Uterus (tissue), 4 donors: ENCODE data around the gene RIMKLB. TPM values are rescaled to one million over a fixed set of nuclear protein-coding genes. Genes with fewer than 3 reads are reported as not detected.

ENCODE experiments used
- DNase-seq, 2 donors: peaks; one replicate each; pipeline ENCODE4 v3.0.0-alpha.2; 2019 to 2020
- H3K27ac ChIP-seq, 2 donors: fragments of 200-600 bp; sonication (generic); 1 replicate in 1 of 2; 2 replicates in 1 of 2; pipeline ENCODE4 v1.5.1; 2016 to 2018
- H3K27me3 ChIP-seq, 2 donors: fragments of 200-600 bp; sonication (generic); one replicate each; pipeline ENCODE4 v1.5.1; 2018 to 2019; ENCODE audit warnings: control low read depth in 1 of 2
- H3K36me3 ChIP-seq, 2 donors: fragments of 200-600 bp; sonication (generic); one replicate each; pipeline ENCODE4 v1.5.1; 2019; ENCODE audit warnings: control low read depth in 1 of 2
- H3K4me1 ChIP-seq, 2 donors: fragments of 200-600 bp; sonication (generic); one replicate each; pipeline ENCODE4 v1.5.1; 2018 to 2019; ENCODE audit warnings: control low read depth in 1 of 2
- H3K4me3 ChIP-seq, 2 donors: fragments of 200-600 bp; sonication (generic); 1 replicate in 1 of 2; 2 replicates in 1 of 2; pipeline ENCODE4 v1.5.1; 2018 to 2019; ENCODE audit warnings: mild to moderate bottlenecking in 1 of 2
- H3K9me3 ChIP-seq, 2 donors: fragments of 200-600 bp; sonication (generic); one replicate each; pipeline ENCODE4 v1.5.1; 2019; ENCODE audit warnings: control low read depth in 1 of 2
- POLR2A ChIP-seq, 2 donors: fragments of 450-650 bp; IDR thresholded peaks; one replicate each; pipeline ENCODE4 v1.6.1; 2016; ENCODE audit warnings: antibody characterized with exemption in 2 of 2, mild to moderate bottlenecking in 1 of 2, moderate library complexity in 1 of 2
- intact Hi-C: fragments of 100-400 bp; cut with DNase I; formaldehyde crosslinking; loops from one replicate; pipeline ENCODE4 v1.15.1; 2023; ENCODE audit warnings: low total_unique reads
- total RNA-seq, 4 donors: library from RNA; depleted of rRNA in 3 of 4; stranded (reverse); fragments of >200 nt in 3 of 4; gene quantifications; one replicate each; pipeline versions ENCODE4 v1.1.0 to v1.2.4, GENCODE V29; 2014 to 2023
- TF ChIP-seq, protein P1 (sequence below), 4 experiments: fragments of 200-600 bp in 2 of 4; fragments of 450-650 bp in 2 of 4; sonication (generic) in 2 of 4; IDR thresholded peaks; one replicate each; pipeline ENCODE4 v1.5.1; 2016 to 2019; ENCODE audit warnings: antibody characterized with exemption in 4 of 4, mild to moderate bottlenecking in 2 of 4, moderate library complexity in 1 of 4
- donor health status: DM: yes; HTN: yes; CAD: no.

Gene RIMKLB
- total RNA-seq, 4 donors from 2014 or later = 25.6 to 155 (median 93.4) TPM

DNA sequence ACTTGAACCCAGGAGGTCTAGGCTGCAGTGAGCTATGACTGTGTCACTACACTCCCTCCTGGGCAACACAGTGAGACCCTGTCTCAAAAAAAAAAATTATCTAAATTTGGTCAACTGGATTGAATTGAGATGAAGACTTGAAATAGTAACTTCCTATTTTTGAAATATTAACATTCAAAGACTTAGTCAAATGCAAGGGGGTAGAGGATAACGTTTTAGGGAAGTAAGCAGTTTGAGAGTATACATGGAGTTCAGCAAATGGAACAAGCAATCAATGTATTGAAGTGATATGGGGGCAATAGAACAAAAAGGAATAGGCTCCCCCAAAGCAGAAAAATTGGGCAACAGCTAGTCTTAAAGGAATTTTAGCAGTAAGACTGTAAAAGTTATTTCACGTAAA lies 30.5 kb upstream of the RIMKLB start:
- no peak for DNase-seq
- H3K9me3 ChIP-seq = no peaks in the 10 kb centered on the region
- H3K4me3 ChIP-seq = no peak overlapping the region
- intact Hi-C loops = no loop called here
- H3K27me3 ChIP-seq = no peaks in the 10 kb centered on the region
- no peaks in the 10 kb centered on the region for H3K4me1 ChIP-seq
- TF ChIP-seq, protein P1, sequence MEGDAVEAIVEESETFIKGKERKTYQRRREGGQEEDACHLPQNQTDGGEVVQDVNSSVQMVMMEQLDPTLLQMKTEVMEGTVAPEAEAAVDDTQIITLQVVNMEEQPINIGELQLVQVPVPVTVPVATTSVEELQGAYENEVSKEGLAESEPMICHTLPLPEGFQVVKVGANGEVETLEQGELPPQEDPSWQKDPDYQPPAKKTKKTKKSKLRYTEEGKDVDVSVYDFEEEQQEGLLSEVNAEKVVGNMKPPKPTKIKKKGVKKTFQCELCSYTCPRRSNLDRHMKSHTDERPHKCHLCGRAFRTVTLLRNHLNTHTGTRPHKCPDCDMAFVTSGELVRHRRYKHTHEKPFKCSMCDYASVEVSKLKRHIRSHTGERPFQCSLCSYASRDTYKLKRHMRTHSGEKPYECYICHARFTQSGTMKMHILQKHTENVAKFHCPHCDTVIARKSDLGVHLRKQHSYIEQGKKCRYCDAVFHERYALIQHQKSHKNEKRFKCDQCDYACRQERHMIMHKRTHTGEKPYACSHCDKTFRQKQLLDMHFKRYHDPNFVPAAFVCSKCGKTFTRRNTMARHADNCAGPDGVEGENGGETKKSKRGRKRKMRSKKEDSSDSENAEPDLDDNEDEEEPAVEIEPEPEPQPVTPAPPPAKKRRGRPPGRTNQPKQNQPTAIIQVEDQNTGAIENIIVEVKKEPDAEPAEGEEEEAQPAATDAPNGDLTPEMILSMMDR (IDR thresholded peaks at IDR 0.05) = no peak
- TF ChIP-seq POLR2A (IDR thresholded peaks at IDR 0.05) = no peak
- H3K36me3 ChIP-seq = no peaks in the 10 kb centered on the region
- peak overlapping the region in 1 of 2 donors; percentile 89 for H3K27ac ChIP-seq

- TF ChIP-seq POLR2A (IDR thresholded peaks at IDR 0.05) = no peak
- TF ChIP-seq, protein P1 (IDR thresholded peaks at IDR 0.05) = no peak
- H3K9me3 ChIP-seq = no peaks in the 10 kb centered on the region
- intact Hi-C loops = no loop called here
- DNase-seq = no peak
- no peak overlapping the region for H3K4me3 ChIP-seq
- no peaks in the 10 kb centered on the region for H3K36me3 ChIP-seq
- peak overlapping the region in 1 of 2 donors; percentile 33 for H3K27ac ChIP-seq
- H3K27me3 ChIP-seq = no peaks in the 10 kb centered on the region
- no peaks in the 10 kb centered on the region for H3K4me1 ChIP-seq
These were observed 29.4 kb upstream of the RIMKLB start for GRCh38 chr12:8668441-8668840.

GRCh38 chr12:8672381-8672780 lies 25.4 kb upstream of the RIMKLB start:
- intact Hi-C loops = loop anchor here (10.0 kb wide), 1 partner anchor 152 kb away; the partner anchor contains the start of gene A2ML1
- TF ChIP-seq POLR2A (IDR thresholded peaks at IDR 0.05) = no peak
- TF ChIP-seq, protein P1 (IDR thresholded peaks at IDR 0.05) = no peak
- no peaks in the 10 kb centered on the region for H3K4me1 ChIP-seq
- H3K9me3 ChIP-seq = no peaks in the 10 kb centered on the region
- H3K27me3 ChIP-seq = no peaks in the 10 kb centered on the region
- H3K36me3 ChIP-seq = no peaks in the 10 kb centered on the region
- no peak overlapping the region for H3K4me3 ChIP-seq
- H3K27ac ChIP-seq = no peak overlapping the region
- no peak for DNase-seq

GRCh38 chr12:8675591-8676036 lies 22.2 kb upstream of the RIMKLB start:
- no peak for TF ChIP-seq POLR2A (IDR thresholded peaks at IDR 0.05)
- TF ChIP-seq, protein P1 (IDR thresholded peaks at IDR 0.05) = no peak
- H3K27me3 ChIP-seq = no peaks in the 10 kb centered on the region
- H3K27ac ChIP-seq = peak overlapping the region in 1 of 2 donors; percentile 1
- no peaks in the 10 kb centered on the region for H3K9me3 ChIP-seq
- intact Hi-C loops = loop anchor here (10.0 kb wide), 1 partner anchor 149 kb away; the partner anchor contains the start of gene A2ML1
- no peaks in the 10 kb centered on the region for H3K36me3 ChIP-seq
- H3K4me1 ChIP-seq = no peaks in the 10 kb centered on the region
- no peak overlapping the region for H3K4me3 ChIP-seq
- DNase-seq = no peak

DNA sequence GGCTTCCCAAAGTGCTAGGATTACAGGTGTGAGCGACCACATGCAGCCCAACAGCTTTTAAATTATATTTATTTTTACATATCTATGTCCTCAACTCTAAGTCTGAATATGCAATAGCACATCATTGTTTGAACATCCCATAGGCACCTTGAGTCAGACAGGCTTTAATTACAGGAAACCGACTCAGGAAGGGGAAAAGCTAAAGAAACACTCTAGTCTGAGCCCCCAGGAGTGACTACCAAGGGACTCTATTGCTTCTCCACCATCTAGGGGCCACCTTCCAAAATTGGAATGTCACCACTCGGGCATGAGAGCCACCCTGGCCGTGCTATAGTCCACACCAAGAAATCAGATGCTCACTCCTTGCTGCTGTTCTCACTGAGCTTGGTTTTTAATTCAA lies 21.1 kb upstream of the RIMKLB start:
- DNase-seq = no peak
- intact Hi-C loops = loop anchor here (10.0 kb wide), 1 partner anchor 148 kb away; the partner anchor contains the start of gene A2ML1
- no peak overlapping the region for H3K4me3 ChIP-seq

More for the DNA sequence above, 21.1 kb upstream of the RIMKLB start:
- TF ChIP-seq, protein P1 (IDR thresholded peaks at IDR 0.05) = no peak
- TF ChIP-seq POLR2A (IDR thresholded peaks at IDR 0.05) = no peak
- Histone ChIP-seq H3K36me3 (no peaks in the 10 kb centered on the region), H3K27me3 (no peaks in the 10 kb centered on the region), H3K9me3 (no peaks in the 10 kb centered on the region), H3K4me1 (no peaks in the 10 kb centered on the region), H3K27ac (no peak overlapping the region)
